Immature natural killer cell (primary cell): ENCODE data around the gene ODF4. TPM values are rescaled to one million over a fixed set of nuclear protein-coding genes. Genes with fewer than 3 reads are reported as not detected.

Source experiments
- DNase-seq, 3 donors: peaks; one replicate each; pipeline ENCODE4 v3.0.0; 2022; ENCODE audit warnings: mixed read lengths in 1 of 3
- H3K27ac Mint-ChIP-seq, 6 donors: one replicate each; pipeline ENCODE4 v1.8.0; 2020; ENCODE audit warnings: mixed read lengths in 6 of 6, mild to moderate bottlenecking in 5 of 6, inconsistent platforms in 4 of 6, moderate library complexity in 3 of 6
- H3K27me3 Mint-ChIP-seq, 3 donors: one replicate each; pipeline ENCODE4 v1.8.0; 2020 to 2021; ENCODE audit warnings: low read depth in 3 of 3, mild to moderate bottlenecking in 3 of 3, mixed read lengths in 3 of 3, moderate library complexity in 3 of 3, inconsistent platforms in 1 of 3
- H3K36me3 Mint-ChIP-seq, 3 donors: one replicate each; pipeline ENCODE4 v1.8.0; 2020; ENCODE audit warnings: mixed read lengths in 3 of 3, inconsistent platforms in 2 of 3, mild to moderate bottlenecking in 2 of 3
- H3K4me1 Mint-ChIP-seq, 2 donors: one replicate each; pipeline ENCODE4 v1.8.0; 2020; ENCODE audit warnings: inconsistent platforms in 2 of 2, mild to moderate bottlenecking in 2 of 2, mixed read lengths in 2 of 2, moderate library complexity in 1 of 2
- H3K4me3 Mint-ChIP-seq, 5 donors: one replicate each; pipeline ENCODE4 v1.8.0; 2020; ENCODE audit warnings: mild to moderate bottlenecking in 5 of 5, mixed read lengths in 5 of 5, inconsistent platforms in 3 of 5, moderate library complexity in 3 of 5
- H3K9me3 Mint-ChIP-seq, 6 donors: one replicate each; pipeline ENCODE4 v1.8.0; 2020; ENCODE audit warnings: mild to moderate bottlenecking in 6 of 6, mixed read lengths in 6 of 6, inconsistent platforms in 4 of 6, moderate library complexity in 3 of 6
- polyA plus RNA-seq, 3 donors: library from polyadenylated mRNA; unstranded; fragments of 300-500 nt; fragmentation: Illumina TruSeq; gene quantifications; one replicate each; pipeline ENCODE4 v1.2.3, GENCODE V29; 2021

Gene ODF4
- polyA plus RNA-seq, 3 donors from 2014 or later, result not detected

DNA sequence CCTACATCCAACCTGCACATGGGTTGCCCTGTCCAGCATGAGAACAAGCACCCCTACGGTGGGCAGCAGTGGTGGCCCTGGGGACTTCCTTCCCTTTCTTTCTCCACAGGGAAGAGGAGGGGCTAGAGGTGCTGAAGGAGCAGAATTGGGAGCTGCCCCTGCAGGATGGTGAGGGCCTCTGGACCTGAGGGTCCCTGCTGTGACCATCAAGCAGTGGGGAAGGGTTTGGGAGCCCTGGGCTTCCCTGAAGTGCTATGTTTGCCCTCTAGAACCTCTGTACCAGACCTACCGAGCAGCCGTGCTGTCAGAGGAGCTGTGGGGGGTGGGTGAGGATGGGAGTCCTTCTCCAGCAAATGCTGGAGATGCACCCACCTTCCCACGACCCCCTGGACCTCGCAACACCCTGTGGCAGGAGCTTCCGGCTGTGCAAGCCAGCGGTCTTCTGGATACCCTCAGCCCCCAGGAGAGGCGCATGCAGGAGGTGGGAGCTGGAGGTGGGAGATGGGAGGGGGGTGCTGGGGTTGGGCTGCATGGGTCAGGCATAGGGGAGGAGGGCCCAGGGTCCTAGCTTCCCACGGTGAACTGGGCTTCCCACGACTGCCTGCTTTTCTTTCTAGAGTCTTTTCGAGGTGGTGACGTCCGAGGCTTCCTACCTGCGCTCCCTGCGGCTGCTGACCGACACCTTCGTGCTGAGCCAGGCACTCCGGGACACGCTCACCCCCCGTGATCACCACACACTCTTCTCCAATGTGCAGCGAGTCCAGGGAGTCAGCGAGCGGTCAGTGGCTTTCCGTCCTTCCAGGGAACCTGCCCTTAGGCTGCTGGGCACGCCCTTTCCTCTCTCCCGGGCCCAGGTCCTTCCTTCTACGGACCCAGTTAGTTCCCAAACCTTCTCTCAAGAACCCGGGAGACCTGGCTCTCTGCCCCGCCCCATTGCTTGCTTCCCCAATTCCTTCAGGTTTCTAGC lies 24.6 kb upstream of the ODF4 start:
- H3K4me1 Mint-ChIP-seq, result peaks cover 0 to under 1% of the 10 kb centered on the region in 2 donors
- H3K36me3 Mint-ChIP-seq, result no peaks in the 10 kb centered on the region
- no peak overlapping the region for H3K4me3 Mint-ChIP-seq
- no peak overlapping the region for H3K27ac Mint-ChIP-seq
- H3K27me3 Mint-ChIP-seq, result peaks cover 3 to 8% (median 6%) of the 10 kb centered on the region in 3 donors
- H3K9me3 Mint-ChIP-seq, result no peaks in the 10 kb centered on the region
- no peak for DNase-seq

DNA sequence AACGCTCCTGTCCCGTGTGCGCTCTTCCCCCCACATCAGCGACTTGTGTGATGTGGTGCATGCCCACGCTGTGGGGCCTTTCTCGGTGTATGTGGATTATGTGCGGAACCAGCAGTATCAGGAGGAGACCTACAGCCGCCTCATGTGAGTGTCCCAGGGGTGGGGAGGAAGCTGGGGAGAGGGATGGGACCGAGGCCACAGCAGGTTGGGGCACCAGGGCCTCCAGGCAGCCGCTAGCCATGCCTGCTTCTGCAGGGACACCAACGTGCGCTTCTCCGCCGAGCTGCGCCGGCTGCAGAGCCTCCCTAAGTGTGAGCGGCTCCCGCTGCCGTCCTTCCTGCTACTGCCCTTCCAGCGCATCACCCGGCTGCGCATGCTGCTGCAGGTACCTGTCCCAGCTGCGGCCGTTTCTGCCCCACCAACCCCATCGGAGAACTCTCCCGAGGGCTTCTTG lies 23.8 kb upstream of the ODF4 start:
- Mint-ChIP-seq H3K4me1 (no peaks in the 10 kb centered on the region), H3K4me3 (no peak overlapping the region), H3K27ac (no peak overlapping the region), H3K36me3 (no peaks in the 10 kb centered on the region), H3K27me3 (peaks cover 3 to 15% (median 6%) of the 10 kb centered on the region in 3 donors), H3K9me3 (no peaks in the 10 kb centered on the region)
- no peak for DNase-seq

DNA sequence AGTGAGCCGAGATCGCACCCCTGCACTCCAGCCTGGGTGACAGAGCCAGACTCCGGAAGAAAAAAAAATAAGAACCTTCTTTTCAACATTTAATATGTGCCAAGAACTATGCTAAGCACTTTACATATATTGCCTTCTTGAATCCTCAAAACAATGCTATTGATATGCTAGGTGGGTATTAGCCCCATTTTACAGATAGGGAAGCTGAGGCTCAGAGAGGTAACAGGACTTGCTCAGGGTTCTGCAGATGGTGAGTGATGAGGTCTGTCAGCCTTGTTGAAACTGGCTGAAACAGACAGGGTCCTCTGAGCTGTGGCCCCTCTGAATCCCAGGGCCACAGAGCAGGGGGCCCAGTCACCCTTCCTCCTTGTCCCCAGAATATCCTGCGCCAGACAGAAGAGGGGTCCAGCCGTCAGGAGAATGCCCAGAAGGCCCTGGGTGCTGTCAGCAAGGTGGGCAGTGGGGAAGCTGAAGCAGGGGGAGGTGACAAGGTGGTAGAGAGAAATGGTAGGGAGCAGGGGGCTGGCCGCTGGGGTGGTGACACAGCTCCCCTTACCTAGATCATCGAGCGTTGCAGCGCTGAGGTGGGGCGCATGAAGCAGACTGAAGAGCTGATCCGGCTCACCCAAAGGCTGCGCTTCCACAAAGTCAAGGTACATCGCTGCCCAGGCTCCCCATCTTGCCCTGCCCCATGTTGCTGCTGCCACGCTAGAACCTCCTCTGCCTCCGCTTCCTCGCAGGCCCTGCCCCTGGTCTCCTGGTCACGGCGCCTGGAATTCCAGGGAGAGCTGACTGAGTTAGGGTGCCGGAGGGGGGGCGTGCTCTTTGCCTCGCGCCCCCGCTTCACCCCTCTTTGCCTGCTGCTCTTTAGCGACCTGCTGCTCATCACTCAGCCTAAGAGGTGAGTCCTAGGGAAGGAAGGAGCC lies 21.4 kb upstream of the ODF4 start:
- Mint-ChIP-seq H3K4me3 (no peak overlapping the region), H3K4me1 (no peaks in the 10 kb centered on the region), H3K36me3 (no peaks in the 10 kb centered on the region), H3K27me3 (peaks cover 3 to 8% (median 6%) of the 10 kb centered on the region in 3 donors), H3K27ac (no peak overlapping the region), H3K9me3 (no peaks in the 10 kb centered on the region)
- DNase-seq, result no peak

DNA sequence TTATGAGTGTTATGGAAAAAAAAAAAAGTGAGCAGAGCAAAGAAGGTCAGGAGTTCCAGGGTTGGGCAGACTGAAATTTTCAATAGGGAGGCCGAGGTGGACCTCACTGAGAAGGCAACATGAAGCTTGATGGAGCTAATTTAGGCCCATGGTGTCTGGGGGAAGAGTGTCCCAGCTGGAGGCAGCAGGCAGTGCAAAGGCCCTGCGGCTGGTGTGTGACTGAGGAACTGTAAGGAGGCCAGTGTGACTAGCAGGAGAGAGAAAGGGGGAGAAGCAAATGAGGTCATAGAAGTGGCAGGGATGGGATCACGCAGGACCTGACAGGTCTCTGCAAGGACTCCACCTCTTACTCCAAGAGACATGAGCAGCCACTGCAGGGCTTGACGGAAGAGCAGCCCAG lies 19.4 kb upstream of the ODF4 start:
- no peak overlapping the region for H3K4me3 Mint-ChIP-seq
- no peaks in the 10 kb centered on the region for H3K4me1 Mint-ChIP-seq
- no peak for DNase-seq
- H3K27ac Mint-ChIP-seq, result peak overlapping the region in 1 of 6 donors; percentile 6
- no peaks in the 10 kb centered on the region for H3K9me3 Mint-ChIP-seq
- H3K27me3 Mint-ChIP-seq, result peaks cover 3 to 10% (median 10%) of the 10 kb centered on the region in 3 donors
- H3K36me3 Mint-ChIP-seq, result no peaks in the 10 kb centered on the region

DNA sequence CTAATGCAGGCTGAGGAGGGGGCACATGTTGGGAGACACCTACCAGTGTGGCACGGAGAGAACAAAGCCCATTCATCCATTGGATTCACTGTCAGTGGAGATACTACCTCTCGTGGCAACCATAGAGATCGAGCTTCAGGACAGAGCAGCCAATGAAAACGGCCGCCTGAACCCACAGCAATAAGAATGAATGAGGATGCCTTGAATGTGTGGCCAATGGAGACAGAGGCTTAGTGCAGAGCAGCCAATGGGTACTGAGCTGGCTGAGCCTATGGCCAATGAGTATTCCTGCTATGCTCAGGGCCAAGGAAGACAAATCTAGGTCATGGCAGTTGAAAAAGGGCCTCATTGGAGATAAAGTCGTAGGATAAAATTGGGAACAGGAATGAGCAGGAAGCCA lies 18.6 kb upstream of the ODF4 start:
- Mint-ChIP-seq H3K36me3 (no peaks in the 10 kb centered on the region), H3K27ac (no peak overlapping the region), H3K4me3 (no peak overlapping the region), H3K9me3 (peaks cover 0 to 2% (median 0%) of the 10 kb centered on the region in 6 donors), H3K4me1 (peaks cover 3 to 4% of the 10 kb centered on the region in 2 donors), H3K27me3 (peaks cover 3 to 16% (median 15%) of the 10 kb centered on the region in 3 donors)
- DNase-seq, result no peak

DNA sequence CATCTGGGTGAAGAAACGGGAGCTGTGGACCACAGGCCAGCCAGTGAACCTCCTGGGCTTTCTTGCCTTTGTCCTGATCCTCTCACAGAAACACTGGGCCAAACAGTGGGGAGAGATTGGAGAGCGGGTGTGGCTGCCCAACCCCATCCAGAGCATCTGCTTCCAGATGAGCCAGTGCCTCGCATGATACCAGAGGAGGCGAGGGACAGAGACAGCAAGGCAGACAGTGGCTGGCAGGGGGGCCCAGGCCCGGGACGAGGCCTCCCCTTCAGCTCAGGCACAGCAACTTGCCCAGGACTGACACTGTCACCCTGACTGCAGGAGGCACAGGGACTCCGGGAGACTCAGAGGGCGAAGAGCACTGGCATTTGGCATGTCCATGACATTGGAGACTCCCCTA lies 17.6 kb upstream of the ODF4 start:
- peaks cover 12 to 13% of the 10 kb centered on the region in 2 donors for H3K4me1 Mint-ChIP-seq
- peaks cover 0 to 2% (median 0%) of the 10 kb centered on the region in 6 donors for H3K9me3 Mint-ChIP-seq
- no peaks in the 10 kb centered on the region for H3K36me3 Mint-ChIP-seq
- peaks cover 2 to 20% (median 15%) of the 10 kb centered on the region in 3 donors for H3K27me3 Mint-ChIP-seq
- H3K27ac Mint-ChIP-seq, result no peak overlapping the region
- DNase-seq, result no peak
- H3K4me3 Mint-ChIP-seq, result no peak overlapping the region

DNA sequence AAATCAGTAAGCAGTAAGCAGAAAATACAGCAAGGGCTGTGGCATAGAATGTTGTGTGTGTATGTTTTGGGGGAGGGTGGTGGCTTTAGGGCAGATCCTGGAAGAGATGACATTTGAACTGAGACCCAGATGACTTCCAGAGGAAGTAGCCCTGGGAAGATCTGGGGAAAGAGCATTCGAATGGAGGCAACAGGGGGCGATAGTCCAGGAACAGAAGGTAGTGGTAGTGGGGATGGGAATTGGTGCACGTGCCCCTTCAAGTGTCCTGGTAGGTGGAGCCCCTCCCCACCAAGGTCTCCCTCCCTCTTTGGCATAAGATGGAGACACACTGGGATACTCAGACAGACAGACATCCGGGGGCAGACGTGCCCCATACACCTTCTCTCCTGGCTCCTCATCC lies 15.5 kb upstream of the ODF4 start:
- H3K4me3 Mint-ChIP-seq, result no peak overlapping the region
- H3K9me3 Mint-ChIP-seq, result peaks cover 0 to 3% (median 0%) of the 10 kb centered on the region in 6 donors
- no peak for DNase-seq
- peaks cover 3 to 20% (median 11%) of the 10 kb centered on the region in 3 donors for H3K27me3 Mint-ChIP-seq
- no peak overlapping the region for H3K27ac Mint-ChIP-seq
- H3K36me3 Mint-ChIP-seq, result no peaks in the 10 kb centered on the region
- H3K4me1 Mint-ChIP-seq, result peaks cover 17 to 22% of the 10 kb centered on the region in 2 donors

DNA sequence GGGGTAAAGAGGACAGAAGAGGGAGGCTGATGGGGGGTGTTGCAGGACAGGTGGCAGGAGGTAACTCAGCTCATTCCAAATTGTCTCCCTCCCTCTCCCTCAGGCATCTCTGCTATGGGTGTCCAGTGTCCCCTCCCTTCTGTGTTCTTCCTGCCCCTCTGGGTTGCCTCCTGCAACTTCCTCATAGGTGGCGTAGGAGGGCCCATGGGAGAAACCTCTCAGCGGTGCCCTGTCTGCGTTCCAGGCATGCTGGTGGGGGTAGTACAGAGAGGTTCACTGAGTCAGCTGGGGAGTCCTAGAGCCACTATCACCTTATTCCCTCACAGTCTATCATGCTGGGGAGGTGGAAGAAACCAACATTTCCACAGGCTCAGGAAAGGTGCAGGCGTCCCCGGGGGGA lies 14.7 kb upstream of the ODF4 start:
- no peak overlapping the region for H3K4me3 Mint-ChIP-seq
- H3K4me1 Mint-ChIP-seq, result peaks cover 17 to 22% of the 10 kb centered on the region in 2 donors
- no peak overlapping the region for H3K27ac Mint-ChIP-seq
- no peaks in the 10 kb centered on the region for H3K36me3 Mint-ChIP-seq
- H3K27me3 Mint-ChIP-seq, result peaks cover 3 to 20% (median 11%) of the 10 kb centered on the region in 3 donors
- peaks cover 0 to 3% (median 0%) of the 10 kb centered on the region in 6 donors for H3K9me3 Mint-ChIP-seq
- DNase-seq, result no peak

DNA sequence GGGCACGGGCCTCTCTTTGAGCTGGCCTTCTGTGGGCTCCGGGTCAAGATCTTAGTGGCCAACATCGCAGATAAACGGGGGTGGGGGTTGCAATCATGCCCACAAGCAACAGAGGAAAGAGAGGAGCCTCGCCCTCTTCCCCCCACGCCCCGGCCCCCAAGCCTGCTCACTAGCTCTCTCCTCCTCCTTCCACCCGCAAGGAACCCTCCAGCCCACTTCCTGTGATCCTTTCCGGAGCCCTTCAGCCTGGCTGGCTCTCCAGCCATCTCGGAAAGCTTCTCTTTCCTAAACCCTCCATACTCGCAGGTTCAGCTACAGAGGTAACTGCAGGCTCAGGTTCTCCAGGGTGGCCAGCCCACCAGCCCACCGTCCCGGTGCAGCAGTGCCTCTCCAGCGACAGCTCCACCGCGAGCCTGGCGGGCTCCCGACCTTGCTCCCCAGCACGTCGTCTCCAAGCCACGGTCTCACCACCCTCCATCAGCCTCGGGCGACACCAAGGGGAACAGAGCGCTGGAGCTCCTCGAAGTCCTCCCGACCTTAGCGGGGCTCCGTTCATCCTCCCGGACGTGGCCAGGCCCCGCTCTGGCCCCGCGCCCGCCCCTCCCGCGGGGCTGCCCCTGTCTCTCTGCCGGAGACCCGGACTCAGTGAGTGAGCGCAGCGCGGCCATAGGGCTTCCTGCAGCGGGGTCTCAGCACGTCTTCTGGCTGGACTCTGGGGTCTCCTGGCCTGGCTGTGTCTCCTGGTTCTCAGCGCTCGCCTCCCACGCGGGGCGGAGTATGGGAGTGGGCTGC lies 12.9 kb upstream of the ODF4 start:
- Mint-ChIP-seq H3K27ac (no peak overlapping the region), H3K4me1 (peaks cover 17 to 22% of the 10 kb centered on the region in 2 donors), H3K36me3 (no peaks in the 10 kb centered on the region), H3K4me3 (peak overlapping the region; percentile 61 to 82 (median 75)), H3K27me3 (peaks cover 3 to 13% (median 11%) of the 10 kb centered on the region in 3 donors), H3K9me3 (peaks cover 0 to 3% (median 0%) of the 10 kb centered on the region in 6 donors)
- peak; percentile 6 to 18 (median 11) for DNase-seq

DNA sequence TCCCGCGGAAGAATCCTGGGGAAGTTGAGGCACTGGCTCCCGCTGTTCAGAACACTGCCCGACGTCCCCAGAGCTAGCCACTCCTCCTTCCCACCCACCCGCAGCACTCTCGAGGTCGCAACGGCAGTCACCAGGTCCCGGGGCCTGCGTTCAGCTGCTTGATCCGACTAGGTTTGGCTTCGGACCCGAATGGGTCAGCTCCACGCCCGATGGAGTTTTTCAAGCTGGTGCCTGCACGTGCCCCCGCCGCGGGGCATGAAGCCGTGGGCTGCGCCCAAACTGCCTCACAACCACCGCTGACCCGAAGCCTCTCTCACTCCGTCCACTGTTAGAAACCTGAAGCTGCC lies 12.4 kb upstream of the ODF4 start:
- peaks cover 3 to 13% (median 11%) of the 10 kb centered on the region in 3 donors for H3K27me3 Mint-ChIP-seq
- H3K4me3 Mint-ChIP-seq, result peak overlapping the region; percentile 43 to 82 (median 55)
- no peaks in the 10 kb centered on the region for H3K36me3 Mint-ChIP-seq
- H3K4me1 Mint-ChIP-seq, result peaks cover 17 to 22% of the 10 kb centered on the region in 2 donors
- H3K9me3 Mint-ChIP-seq, result peaks cover 0 to 3% (median 0%) of the 10 kb centered on the region in 6 donors
- DNase-seq, result no peak
- H3K27ac Mint-ChIP-seq, result no peak overlapping the region

DNA sequence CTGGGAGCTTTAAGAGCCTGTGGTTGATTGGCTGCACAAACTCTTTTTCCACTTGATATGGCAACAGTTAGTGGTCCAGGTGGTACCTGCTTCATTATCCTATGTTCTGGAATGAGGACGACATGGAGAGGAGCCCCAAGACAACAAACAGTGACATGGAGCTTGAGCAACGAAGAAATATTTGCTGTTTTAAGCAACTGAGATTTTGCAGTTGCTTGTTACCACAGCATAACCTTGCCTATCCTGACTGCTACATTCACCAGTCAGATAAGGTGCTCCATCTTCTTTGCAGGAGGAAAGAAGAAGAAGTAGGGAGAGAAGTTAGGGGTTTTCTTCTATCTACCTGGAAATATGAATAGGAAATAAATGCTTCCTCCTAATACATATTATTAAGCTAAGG lies 7.5 kb upstream of the ODF4 start:
- Mint-ChIP-seq H3K27me3 (peaks cover 0 to 8% (median 4%) of the 10 kb centered on the region in 3 donors), H3K36me3 (no peaks in the 10 kb centered on the region), H3K27ac (no peak overlapping the region), H3K4me3 (no peak overlapping the region), H3K4me1 (peaks cover 6 to 8% of the 10 kb centered on the region in 2 donors), H3K9me3 (peaks cover 0 to 2% (median 0%) of the 10 kb centered on the region in 6 donors)
- no peak for DNase-seq

DNA sequence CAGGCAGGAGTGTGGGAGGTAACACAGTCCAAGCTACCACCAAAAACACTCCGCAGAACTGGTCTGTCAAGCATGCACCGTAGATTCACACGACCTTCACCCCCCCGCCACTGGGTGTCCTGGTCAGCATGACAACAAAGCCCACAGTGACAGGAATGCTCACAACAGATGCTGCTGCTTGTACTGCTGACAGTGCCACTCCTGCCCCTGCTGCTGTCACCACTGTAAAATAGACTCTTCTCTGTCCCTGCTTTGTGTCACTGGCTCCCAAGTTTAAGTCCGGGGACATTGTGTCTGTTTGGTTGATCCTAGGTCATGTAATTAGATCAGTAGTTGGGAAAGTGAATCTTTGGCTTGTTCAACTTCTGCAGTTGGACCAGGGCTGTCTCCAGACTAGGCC lies 7.0 kb upstream of the ODF4 start:
- Mint-ChIP-seq H3K36me3 (no peaks in the 10 kb centered on the region), H3K27ac (no peak overlapping the region), H3K4me3 (no peak overlapping the region), H3K4me1 (peaks cover 4 to 5% of the 10 kb centered on the region in 2 donors), H3K27me3 (peaks cover 0 to 9% (median 4%) of the 10 kb centered on the region in 3 donors), H3K9me3 (peaks cover 0 to 2% (median 0%) of the 10 kb centered on the region in 6 donors)
- no peak for DNase-seq

DNA sequence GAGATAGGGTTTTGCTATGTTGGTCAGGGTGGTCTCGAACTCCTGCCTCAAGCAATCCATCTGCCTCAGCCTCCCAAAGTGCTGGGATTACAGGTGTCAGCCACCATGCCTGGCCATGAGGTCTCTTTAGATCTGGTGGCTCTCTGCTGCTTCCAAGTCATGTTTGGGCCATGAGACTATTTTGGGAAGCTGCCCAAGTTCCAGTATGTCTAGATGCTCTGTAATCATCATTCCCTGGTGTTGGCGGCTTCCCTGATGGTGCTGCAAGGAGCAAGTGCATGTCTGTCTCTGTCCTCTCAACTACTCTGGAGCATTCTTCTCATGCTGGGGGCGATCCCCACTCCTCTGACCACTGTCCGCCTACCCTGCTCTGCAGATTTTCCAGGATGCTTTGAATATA lies 6.4 kb upstream of the ODF4 start:
- H3K9me3 Mint-ChIP-seq, result peaks cover 0 to under 1% (median 0%) of the 10 kb centered on the region in 6 donors
- no peak overlapping the region for H3K4me3 Mint-ChIP-seq
- H3K27me3 Mint-ChIP-seq, result peaks cover 0 to 10% (median 6%) of the 10 kb centered on the region in 3 donors
- H3K36me3 Mint-ChIP-seq, result no peaks in the 10 kb centered on the region
- H3K27ac Mint-ChIP-seq, result no peak overlapping the region
- no peak for DNase-seq
- H3K4me1 Mint-ChIP-seq, result peaks cover 4 to 5% of the 10 kb centered on the region in 2 donors
